IPS DF 4.7 (cell line): ENCODE measurements around the gene PTX4.

Experiments used
- DNase-seq: peaks from one replicate; pipeline ENCODE4 v3.0.0-alpha.2; 2013; ENCODE audit warnings: low spot score; ENCODE audit errors: extremely low read depth

The PTX4 gene

DNA sequence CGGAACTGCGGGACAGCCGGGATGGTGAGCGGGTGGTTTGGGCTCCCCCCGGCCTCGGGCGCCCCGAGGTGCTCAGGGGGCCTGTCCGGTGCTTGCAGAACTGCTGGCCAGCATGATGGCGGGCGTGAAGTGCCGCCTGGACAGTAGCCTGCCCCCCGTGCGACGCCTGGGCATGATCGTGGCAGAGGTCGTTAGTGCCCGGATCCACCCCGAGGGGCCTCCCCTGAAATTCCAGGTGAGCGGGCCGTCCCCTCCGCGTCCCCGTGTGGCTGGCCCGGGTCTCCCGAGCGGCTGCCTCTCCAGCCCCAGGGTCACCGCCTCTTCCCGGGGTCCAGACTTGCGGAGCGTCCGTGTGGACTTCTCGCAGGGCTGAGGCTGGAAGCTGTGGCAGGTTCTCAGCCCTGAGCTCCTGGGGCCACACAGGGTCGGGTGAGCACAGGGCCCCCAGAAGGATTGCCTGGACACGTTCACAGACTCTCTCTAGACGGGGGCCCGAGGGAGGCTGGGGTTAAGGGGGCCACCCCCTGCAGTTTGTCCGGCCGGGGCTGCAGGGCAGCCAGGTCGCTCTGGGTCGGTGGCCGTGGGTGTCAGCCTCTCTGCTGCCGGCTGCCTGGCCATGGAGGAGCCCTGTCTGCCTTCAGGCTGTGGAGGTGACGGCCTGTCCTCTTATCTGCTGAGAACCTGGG is 11.9 kb upstream of the PTX4 start:
- DNase-seq = no peak

DNA sequence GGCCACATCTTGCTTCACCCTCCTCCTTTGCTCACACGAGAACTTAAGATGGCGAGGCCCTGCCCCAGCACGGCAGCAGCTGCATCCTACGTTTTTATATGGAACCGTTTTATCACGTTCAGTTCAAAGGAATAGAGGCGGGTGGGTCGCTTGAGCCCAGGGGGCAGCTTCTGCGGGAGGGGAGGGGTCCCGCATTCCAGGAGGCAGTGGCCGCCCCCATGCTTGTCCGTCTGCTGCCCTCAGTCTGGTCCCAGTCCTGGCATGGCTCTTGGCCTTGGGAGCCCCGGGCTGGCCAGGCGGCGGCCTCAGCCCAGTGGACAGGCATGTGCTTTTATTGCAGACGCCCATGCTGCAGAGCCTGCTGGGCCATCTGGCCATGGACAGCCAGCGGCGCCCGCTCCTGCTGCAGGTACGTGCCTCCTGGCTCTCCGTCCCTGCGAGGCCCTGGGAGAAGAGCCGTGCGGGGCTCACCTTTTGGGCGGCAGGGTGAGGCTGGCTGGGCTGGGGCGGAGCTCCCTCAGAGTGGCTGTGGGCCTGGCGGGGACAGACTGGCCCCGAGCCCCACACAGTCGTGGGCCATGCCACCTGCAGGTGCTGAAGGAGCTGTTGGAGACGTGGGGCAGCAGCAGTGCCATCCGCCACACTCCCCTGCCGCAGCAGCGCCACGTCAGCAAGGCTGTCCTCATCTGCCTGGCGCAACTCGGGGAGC is 11.2 kb upstream of the PTX4 start:
- DNase-seq = no peak

DNA sequence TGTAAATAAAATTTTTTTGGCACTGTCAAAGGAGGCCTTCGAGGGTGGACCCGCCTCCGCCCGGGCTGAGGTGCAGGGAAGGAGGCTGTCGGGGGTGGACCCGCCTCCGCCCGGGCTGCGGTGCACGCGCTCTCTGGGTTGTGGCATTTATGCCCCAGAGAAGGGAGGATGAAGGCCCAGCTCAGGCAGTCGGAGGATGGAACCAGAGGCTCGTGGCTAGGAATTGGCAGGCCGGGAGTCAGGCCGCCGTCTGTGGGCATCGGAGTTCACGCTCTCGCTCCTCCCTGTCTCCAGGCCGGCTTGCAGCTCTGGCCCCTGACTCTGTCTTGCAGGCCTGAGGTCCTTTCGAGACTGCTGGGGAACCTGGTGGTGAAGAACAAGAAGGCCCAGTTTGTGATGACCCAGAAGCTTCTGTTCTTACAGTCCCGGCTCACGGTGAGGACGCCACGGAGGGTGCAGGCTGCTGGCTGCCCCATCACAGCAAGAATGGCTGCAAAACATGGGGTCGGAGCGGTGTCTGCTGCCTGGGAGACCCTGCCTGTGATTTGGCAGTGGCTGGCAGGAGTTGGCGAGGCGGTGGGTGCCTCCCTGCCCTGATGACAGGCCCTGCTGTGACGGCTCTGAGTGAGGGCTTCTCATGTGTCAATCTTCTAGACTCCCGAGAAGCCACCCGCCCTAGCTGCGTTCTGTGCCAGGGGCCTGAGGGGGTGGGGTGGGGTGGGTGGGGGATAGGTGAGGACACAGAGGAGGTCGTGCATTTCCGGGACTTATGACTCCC is 10.3 kb upstream of the PTX4 start:
- no peak for DNase-seq

DNA sequence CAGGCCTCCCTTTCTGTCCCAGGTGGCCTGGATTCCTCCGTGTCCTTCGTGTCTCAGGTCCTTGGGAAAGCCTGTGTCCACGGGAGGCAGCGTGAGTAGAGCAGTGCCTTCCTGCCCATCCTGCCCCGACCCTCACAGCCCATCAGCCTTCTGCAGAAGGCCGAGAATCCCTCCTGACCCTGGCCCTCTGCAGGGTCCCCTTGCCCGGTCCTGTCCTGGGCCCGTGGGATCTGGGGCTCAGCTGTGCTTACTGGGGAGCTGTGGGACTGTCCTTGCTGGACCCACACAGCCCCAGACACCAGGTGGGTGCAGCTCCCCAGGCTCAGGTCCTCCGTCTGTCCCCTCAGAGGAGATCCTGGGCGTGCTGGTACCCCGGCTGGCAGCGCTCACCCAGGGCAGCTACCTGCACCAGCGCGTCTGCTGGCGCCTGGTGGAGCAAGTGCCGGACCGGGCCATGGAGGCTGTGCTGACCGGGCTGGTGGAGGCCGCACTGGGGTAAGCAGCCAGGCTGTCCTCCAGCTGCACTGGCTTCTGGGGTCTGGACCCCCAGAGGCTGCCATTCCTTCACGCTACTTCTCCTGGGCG is 8.4 kb upstream of the PTX4 start:
- DNase-seq = no peak

DNA sequence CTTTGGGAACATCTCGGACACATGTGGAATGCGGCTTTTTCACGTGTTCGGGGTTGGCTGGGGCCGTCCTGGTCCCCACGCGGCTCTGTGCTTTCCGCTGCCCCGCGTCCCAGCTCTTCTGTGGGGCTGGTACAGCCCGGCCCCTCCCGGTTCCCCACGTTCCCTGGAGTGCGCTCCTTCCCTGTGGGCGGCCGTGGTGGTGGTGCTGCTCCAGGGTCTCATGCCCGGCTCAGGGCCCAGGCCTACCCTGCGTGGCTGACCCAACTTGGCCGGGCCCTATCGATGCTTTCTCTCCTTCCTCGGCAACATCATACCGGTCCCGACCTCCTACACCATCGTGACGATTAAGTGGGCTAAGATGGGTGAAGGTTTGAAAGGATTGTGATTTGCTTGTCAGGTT is 7.7 kb upstream of the PTX4 start:
- no peak for DNase-seq

DNA sequence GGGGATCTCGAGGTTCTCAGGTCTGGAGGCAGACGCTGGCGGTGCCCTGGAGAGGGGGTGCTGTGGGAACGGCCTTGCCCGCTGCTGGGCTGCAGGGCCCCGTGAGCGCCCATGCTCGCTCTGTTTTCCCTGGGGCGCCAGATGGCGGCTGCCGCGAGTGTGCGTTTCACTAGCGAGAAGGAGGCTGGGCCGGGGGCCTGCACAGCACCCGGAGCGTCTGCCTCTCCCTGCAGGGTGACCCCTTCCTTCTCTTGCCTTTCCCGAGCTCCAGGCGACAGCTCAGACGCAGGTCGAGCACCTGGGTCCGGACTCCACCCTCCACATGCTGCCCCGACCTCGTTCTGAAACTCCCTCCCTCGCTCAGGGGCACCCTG is 7.1 kb upstream of the PTX4 start:
- no peak for DNase-seq

DNA sequence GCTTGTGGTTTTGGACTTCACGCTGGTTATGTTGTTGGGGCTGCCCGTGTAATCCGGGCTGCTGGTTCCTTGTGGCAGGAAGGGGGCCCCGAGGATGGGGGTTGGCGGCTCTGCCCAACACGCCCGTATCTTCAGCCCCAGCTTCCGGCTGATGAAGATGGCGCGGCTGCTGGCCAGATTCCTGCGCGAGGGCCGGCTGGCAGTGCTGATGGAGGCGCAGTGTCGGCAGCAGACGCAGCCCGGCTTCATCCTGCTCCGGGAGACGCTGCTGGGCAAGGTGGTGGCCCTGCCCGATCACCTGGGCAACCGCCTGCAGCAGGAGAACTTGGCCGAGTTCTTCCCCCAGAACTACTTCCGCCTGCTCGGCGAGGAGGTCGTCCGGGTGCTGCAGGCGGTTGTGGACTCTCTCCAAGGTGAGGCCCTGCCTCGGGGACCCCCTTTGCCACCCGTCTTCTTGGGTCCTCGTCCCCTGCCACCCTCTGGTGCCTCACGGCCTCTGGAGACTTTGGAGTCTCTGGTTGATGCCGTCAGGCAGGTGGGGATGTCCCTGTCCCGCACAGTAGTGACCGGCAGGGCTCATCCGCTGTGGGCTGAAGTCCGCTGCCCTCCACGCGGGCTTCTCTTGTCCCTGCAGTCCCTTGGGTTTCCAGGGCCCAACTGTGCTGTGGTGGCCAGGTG is 6.6 kb upstream of the PTX4 start:
- DNase-seq = no peak

DNA sequence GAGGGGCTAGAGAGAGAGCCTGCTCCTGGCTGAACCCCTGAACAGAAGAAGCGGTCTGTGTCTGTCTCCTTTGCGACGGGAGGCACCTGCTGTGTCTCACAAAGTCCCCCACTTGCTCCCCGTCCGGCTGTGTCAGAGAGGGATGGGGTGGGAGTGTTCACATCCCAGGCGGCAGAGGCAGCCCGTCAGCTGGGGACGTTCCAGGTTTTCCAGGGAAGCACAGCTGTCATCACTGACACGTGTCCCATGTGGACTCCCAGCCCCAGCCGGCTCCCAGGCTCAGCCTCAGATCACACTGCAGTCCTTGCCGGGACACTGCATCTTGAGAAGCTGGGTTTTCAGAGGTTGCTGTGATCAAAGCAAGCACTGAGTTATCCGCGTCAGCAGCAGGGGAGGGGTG is 6.0 kb upstream of the PTX4 start:
- no peak for DNase-seq

DNA sequence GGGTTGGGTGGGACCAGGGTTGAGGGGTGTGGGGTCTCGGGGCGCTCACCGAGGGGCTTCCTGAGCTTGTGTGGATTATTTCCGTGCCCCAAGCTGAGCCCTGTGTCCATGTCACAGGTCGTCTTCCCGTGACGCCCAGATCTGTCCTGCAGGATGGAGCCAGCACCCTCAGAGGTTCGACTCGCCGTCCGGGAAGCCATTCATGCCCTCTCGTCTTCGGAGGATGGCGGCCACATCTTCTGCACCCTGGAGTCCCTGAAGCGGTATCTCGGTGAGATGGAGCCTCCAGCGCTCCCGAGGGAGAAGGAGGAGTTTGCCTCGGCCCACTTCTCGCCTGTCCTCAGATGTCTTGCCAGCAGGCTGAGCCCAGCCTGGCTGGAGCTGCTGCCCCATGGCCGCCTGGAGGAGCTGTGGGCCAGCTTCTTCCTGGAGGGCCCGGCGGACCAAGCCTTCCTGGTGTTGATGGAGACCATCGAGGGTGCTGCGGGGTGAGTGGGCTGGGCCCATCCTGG is 5.4 kb upstream of the PTX4 start:
- no peak for DNase-seq

DNA sequence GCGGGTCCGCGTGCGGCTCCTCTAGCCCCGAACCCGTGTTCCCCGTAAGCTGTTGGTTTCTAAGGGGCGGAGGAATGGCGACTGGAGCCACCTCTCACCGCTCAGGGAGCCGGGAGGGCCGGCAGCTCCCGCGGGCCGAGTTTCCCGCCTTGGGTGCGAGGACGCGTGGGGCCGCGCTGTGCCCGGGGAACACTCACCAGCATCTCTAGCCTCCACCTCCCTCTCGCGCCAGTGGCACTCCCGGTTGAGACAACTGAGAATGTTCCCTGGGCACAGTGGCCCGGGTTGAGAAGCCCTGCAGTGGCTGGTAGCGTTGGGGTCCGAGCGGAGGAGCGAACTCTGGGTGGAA is 5.0 kb upstream of the PTX4 start:
- DNase-seq = no peak

DNA sequence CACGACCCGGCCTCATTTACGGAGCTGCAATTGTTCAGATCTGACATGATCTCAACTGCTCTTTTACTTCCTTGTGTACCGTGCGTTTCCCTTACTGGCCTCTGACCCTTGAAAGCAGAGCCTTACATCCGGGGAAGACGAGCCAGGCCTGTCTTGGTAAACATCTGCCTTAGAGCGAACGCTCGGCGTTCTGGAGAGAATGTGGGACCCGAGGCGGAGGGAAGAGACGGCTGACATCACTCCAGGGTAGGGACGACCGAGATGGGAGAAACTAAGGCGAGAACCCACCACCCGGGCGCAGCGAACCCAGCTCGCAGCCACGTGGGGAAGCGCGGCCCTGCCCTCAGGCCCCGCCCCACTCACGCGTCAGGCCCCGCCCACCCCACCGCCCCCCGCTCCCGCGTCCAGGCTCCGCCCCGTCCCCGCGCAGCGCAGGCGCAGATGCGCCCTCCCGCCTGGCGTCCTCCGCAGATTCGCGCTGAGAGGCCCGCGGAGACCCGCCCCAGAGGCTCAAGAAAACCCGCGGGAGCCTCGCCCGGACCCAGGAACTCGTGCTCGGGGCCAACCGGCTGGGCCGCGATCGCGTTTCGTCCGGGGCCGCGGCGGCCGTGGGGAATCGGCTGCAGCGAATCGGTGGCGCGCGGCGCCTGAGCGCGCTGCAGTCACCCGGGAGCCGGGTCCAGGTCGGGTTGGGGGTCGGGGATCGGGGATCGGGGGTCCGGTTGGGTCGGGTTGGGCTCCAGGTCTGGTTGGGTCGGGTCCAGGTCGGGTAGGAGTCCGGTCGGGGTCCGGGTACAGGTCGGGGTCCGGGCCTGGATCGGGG is 4.4 kb upstream of the PTX4 start, which contains the start of gene TELO2:
TELO2 (plus strand) TSS at position 438 of the 823 bp plus-strand sequence. CDS start 922 bp downstream, outside the sequence.
- DNase-seq = no peak

DNA sequence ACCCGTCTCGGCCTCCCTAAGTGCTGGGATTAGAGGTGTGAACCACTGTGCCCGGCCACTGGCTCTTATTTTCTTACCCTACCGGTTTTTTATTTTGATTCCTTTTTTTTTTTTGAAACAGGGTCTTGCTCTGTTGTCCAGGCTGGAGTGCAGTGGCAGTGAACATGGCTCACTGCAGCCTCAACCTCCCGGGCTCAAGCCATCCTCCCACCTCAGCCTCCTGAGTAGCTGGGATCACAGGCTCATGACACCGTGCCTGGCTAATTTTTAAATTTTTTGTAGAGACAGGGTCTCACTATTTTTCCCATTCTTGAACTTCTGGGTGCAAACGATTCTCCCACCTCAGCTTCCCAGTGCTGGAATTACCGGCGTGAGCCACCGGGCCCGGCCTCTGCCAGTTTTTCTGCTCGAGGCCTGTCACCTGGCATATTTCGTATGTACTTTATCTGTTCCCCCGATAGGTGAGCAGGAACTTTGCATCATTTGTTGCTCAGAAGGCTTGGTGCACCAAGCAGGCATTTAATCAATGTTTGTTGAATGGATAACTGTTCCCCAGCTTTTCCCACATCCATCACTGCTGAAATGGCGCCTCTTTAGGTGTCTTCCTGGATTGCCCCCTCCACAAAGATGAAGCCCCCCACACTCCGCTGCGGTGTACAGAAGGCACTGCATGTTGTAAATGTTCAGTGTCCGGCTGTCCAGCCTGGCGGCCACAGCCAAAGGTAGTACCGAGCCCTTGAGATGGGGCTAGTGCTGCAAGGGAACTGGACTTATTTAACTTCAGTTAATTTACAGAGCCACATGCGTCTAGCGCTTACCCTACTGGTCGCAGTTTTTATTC is 3.6 kb upstream of the PTX4 start:
- no peak for DNase-seq

DNA sequence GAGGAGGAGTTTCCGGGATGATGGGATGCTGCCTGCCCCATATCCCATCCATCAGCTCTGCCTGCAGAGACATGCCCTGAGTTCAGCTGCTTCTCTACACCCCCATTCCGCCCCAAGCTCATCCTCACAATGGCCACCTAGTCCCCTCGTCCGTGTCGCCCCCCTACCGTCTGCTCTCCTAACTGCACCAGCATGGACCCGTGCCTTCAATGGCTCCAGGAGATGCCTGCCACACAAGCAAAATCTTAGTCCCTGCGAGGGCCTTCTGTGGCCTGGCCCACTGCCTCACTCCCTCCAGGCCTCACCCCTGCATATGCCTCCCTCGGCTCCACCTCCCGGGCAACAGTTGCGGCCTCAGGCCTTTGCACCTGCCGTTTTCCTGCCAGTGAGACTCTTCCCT is 2.6 kb upstream of the PTX4 start:
- DNase-seq = no peak

DNA sequence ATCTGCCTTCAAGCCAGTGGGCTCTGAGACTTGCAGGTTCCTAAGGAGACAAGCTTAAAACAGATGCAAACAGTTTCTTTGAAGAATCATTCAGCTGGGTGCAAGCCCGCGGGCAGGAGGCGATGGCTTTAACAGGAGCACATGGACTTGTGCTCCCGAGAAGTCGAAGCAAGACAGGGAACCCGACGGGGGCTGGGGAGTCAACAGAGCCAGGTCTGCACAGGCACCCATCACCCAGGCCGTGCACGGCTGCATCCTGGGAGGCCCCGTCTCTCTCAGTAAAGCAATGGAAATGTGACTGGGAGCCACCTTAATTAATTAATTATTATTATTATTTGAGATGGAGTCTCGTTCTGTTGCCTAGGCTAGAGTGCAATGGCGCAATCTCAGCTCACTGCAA is 333 bp upstream of the PTX4 start:
- no peak for DNase-seq

DNA sequence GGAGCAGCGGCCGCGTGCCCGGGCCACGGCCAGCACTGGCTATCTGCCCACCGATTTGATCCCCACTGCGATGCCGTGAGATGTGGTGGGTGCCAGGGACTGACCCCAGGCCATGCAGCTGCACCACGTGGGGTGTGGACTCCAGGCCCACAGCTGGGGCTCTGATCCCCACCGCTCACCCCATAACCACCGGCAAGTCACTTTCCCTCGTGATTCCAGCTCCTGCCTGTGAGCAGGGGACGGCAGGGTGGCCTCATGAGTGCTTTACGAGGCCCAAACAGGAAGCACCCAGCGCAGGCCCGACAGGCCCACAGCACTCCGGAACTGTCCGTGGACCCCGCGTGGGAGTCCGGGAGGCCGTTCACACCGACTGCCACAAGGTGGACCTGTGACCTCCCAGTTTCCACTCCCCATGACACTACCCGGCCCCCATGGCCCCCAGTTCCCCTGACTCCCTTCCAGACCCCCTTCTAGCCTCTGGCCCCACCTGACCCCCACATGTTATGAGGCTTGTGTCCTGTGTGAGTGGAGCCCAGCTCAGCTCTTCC is 616 bp downstream of the PTX4 start:
- no peak for DNase-seq

DNA sequence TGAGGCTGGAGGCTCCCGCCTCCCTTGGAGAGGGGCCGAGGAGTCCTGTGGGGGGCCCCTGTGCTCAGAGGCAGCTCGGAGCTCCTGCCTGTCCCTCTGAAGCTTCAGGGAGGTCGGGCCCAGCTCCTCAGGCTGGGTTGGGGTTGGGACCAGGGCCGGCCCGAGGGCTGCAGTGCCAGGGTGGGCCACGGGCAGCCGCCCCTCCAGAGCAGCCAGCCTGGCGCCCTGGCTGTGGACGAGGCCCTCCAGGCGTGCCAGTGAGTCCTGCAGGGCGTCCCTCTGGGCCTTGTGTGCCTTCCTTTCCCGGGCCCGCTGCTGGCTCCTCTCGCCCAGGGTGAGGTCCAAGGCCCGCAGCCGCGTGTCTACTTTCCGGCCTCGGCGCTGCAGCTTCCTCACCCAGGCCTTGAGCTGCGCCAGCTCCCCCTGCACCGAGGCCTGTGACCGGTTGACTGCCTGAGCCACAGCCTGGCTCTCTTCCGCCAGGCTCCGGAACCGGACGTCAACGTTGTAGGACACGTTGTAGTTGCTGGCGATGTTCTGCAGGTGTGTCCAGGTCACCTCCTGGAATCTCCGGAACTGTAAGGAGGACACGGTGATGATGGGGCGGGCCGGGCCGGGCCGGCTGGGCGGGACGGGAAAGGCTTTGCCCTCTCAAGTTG is 1.2 kb downstream of the PTX4 start:
- DNase-seq = no peak

DNA sequence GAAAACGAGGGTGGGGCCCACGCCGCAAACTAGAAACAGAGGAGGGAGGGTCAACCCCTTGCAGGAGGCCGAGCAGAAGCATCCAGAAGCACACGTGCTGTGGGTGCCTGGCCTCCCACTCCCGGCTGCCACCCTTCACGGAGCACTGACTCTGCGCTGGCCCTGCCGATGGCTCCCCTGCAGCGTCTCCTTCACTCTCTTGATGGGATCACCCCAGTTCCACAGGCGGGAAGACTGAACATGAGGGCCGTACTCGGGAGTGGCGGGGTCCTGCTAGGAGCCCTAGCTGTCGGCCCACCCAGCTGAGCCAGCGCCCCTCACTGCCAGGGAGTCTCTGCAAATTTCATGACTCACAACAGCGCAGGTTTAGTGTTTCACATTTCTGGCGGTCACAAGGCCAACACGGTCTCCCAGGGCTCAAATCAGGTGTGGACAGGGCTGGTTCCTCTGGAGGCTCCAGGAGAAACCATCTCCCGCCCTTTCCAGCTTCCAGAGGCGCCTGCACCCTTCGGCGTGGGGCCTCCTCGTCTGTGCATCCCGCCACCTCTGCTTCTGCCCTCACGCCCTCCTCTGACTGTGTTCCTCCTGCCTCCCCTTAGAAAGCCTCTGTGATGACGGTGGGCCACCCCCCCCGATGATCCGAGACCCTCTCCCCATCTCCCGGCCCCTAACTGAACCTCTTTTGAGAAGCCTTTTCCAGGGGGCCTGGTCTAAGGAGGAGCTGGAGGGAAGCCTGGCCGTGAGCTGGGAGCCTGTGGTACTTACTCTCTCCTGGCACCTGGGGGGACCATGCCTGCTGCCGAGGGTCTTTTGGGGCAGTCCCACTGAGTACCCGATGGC is 2.0 kb downstream of the PTX4 start:
- DNase-seq = no peak
